A673 (cell line): ENCODE results near the gene PRELP.

ENCODE experiments used
- EZH2 ChIP-seq: fragments of 200-600 bp; sonication (generic); IDR thresholded peaks from 2 replicates; pipeline ENCODE4 v1.6.1; 2017; ENCODE audit warnings: borderline replicate concordance, low read depth, mild to moderate bottlenecking, mixed read lengths, antibody characterized with exemption, low read length; ENCODE audit not compliant: poor library complexity, severe bottlenecking
- TF ChIP-seq, protein P1 (sequence below): fragments of 300-800, 200-600 bp; sonication (generic); conservative IDR thresholded peaks from 2 replicates; pipeline ENCODE4 v1.5.1; 2017; ENCODE audit warnings: low read depth, mild to moderate bottlenecking, antibody characterized with exemption, low read length, moderate library complexity, mixed read lengths

DNA sequence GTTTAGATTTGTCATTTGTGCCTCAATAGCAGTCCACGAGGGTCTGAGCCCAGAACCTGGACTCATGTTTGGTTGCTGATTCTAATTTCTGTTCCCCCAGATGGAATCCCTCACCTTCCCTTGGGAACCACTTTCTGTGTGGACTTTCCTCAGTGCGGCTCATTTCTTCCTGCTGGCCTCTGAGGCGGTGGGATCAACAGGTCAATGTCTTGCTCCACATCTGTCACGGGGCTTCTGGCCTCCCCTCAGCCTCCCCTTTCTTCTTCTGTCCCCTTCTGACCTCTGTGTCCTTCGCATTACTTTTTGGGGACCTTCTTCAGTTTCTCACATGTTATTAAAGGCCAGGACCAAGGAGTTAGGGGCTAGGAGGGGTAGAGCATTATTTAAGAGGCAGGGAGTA is 49.2 kb upstream of the PRELP start:
- TF ChIP-seq EZH2: no peak
- TF ChIP-seq, protein P1, sequence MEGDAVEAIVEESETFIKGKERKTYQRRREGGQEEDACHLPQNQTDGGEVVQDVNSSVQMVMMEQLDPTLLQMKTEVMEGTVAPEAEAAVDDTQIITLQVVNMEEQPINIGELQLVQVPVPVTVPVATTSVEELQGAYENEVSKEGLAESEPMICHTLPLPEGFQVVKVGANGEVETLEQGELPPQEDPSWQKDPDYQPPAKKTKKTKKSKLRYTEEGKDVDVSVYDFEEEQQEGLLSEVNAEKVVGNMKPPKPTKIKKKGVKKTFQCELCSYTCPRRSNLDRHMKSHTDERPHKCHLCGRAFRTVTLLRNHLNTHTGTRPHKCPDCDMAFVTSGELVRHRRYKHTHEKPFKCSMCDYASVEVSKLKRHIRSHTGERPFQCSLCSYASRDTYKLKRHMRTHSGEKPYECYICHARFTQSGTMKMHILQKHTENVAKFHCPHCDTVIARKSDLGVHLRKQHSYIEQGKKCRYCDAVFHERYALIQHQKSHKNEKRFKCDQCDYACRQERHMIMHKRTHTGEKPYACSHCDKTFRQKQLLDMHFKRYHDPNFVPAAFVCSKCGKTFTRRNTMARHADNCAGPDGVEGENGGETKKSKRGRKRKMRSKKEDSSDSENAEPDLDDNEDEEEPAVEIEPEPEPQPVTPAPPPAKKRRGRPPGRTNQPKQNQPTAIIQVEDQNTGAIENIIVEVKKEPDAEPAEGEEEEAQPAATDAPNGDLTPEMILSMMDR: no peak
